Activated T-cell treated with anti-CD3 and anti-CD28 coated beads for 48 hours (primary cell): Measurements from ENCODE around the gene LRP1B.

Source experiments
- DNase-seq: peaks from one replicate; pipeline ENCODE4 v3.0.0-alpha.2; 2020; ENCODE audit warnings: low read depth

LRP1B gene

DNA sequence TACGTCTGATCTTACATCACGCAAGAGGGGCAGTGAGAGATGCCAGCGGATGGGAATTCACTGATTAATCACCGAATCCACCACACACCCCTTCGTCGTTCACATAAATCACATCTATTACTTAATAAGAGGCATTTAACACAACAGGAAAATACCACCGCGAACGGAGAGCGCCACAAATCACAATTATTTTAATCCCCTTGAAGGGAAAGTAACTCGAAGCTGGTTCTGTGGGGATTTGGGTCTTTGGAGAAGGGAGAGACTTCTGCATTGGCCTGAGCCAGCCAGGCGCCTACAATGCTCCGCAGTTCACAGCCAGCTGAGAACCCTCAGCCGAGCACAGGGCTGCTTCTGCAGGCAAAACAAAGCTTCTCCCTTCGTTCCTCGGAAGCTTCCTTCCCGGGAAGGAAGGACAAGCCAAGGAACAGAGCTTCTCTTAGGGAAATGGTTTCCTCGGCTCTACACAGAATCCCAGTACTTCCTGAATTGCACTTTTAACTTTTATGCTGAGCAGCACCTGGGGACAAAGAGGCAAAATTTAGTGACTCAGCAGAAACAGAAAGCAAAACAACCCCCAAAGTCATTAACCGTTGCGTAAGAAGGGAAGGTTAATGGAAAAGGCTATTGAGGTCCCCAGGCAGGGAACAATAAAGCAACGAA lies at the start of gene LRP1B:
Gene LRP1B (minus strand): TSS at position 7 of the 660 bp plus-strand sequence. CDS start 287 bp downstream, outside the sequence.
- no peak for DNase-seq

GRCh38 chr2:142179686-142180085 lies 48.9 kb upstream of the LRP1B start:
- no peak for DNase-seq

DNA sequence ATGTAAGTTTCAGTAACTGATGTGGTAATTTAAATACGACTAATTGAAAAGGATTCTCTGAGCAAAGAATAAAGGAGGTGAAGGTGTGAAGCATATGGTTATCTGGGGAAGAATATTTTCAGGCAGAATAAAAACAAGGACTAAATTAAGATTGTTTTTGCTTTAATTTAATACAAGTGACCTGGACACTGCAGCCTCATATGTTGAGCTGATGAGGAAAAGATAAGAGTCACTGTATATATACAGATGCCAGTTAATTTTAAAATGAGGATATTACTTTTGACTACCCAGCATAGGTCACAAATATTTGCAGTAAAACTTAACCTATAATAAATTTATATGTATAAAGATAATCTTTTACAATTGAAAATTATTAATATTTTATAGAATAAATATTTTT lies 47.8 kb upstream of the LRP1B start:
- no peak for DNase-seq

- DNase-seq, result no peak
Observed at GRCh38 chr2:142176941-142177340, 46.1 kb upstream of the LRP1B start.

- DNase-seq, result no peak
Observed at GRCh38 chr2:142175813-142176338, 45.1 kb upstream of the LRP1B start.

- no peak for DNase-seq
Observed at GRCh38 chr2:142174176-142174575, 43.4 kb upstream of the LRP1B start.

DNA sequence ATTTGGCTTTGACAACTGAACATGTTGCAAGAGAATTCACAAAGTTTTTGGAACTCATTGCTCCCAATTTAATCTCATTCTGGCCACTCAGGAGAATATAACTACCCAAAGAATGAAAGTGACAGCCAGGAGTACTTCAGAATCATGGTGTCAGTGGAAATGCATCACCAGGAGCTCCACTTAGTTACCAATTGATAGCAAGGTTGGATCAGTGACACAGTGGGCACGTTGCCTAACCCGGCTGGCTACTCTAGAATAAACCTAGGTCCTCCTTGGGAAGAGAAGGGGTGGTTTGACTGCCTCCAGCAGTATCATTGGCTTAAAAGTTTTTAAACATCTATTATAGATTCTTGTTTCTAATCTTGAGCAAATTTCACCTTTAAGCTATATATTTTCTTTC lies 40.0 kb upstream of the LRP1B start:
- no peak for DNase-seq

DNA sequence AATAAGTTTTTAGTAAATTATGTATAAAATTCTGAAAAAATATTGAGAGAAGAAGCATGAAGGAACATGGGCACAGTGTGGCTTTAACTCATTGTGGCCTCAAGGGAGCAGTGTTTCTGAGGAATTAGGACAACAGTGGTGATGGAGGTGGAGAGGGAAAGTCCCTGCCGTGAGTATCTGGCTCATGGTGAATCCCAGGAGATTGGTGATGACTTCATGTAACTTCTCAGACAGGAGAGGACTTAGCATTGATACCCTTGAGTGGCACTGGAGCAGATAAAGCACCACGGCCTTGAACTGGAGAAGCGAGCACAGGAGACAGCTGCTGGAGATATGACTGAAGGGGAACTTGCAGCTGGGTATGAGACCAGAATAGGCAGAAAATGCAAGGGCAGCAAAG lies 35.0 kb upstream of the LRP1B start:
- no peak for DNase-seq

DNA sequence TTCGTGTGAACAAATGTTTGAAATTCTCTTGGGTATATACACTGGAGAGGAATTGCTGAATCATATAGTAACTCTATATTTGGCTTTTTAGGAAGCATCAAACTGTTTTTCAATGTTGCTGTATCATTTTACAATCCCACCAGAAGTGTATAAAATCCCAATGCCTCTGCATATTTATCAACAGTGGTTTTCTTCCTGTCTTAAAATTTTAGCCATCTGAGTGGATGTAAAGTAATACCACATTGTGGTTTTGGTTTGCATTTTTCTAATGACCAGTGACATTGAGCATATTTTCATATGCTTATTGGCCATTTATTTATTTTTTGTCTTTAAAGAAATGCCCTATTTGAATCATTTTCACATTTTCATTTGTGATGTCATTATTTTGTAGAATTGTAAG lies 22.8 kb upstream of the LRP1B start:
- DNase-seq, result no peak

GRCh38 chr2:142150453-142150852 lies 19.6 kb upstream of the LRP1B start:
- DNase-seq, result no peak

DNA sequence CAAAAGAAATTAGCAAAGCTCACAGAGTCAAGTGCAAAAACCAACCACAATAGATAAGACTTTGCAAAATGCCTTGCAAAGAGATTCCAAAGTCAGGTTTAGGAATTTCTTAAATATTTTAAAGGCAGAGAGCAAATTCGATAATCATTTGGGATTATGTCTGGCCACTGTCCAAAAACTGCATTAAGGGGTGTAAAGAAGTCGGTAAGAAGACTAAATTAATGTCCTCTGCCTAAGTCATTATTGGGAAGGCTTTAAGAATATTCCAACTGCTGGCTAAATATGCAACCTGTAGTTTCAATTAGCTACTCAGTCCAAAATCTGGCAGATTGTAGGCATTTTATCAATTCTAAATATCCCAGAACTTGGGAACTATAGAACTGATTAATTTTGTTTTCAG lies 13.7 kb upstream of the LRP1B start:
- no peak for DNase-seq

GRCh38 chr2:142142595-142142994 lies 11.8 kb upstream of the LRP1B start:
- no peak for DNase-seq

DNA sequence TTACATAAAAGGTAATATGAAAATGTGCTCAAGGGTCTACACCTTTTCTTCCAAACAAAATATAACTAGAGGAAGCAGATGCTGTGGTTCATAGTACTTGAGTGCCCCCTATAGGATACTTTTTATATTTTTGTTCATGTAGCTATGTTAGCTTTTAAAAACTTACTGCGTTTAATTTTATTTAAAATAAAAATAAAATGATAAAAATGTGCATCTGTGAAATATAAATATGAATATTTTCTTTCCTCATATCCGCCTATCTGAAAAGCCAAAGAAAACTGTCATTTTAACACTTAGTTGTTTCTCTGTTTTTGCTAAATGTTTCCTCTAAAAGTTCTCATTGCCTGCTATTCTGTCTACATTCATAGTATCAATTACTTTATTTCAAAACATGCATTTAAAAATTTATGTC lies 9.6 kb upstream of the LRP1B start:
- no peak for DNase-seq

GRCh38 chr2:142139384-142139783 lies 8.6 kb upstream of the LRP1B start:
- no peak for DNase-seq

GRCh38 chr2:142136571-142136970 lies 5.8 kb upstream of the LRP1B start:
- DNase-seq, result no peak

- no peak for DNase-seq
Observed at GRCh38 chr2:142134911-142135310, 4.1 kb upstream of the LRP1B start.

- DNase-seq, result no peak
Observed at GRCh38 chr2:142130111-142131009, 456 bp downstream of the LRP1B start.

DNA sequence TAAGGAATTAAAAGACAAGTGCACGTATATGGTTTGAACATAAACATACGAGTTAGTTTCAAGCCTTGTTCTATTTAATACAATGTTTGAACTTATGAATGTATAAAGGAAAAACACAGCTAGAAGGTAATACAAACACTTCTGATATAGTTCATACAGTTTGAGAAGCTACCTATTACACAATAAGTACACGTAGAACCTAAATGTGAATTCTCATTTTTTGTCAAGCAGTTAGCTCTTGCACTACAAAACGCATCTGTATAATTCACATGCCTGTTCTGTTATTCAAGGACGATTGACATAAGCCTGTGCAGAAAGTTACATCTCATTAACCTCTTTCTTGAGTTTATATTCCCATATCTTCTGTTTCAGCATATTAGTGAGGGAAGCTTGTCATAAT lies 2.7 kb downstream of the LRP1B start:
- DNase-seq, result no peak

DNA sequence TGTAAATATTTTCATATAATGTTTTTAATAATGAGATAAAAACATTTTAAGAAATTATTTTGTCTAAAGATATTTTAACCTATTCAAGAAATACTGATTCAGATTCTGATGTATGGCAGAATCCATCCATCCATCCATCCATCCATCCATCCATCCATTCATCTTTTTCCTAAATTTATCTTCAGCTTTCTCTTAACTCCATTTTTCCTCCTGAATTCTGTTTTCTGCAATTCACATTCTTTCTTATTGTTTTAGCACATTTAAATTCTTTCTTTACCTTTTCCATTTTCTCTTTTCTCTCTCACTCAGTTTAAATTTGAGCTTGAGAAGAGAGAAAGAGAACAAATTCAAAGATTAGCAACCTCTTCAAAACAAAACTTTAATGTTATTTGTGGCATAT lies 3.6 kb downstream of the LRP1B start:
- no peak for DNase-seq

GRCh38 chr2:142124706-142125105 lies 6.1 kb downstream of the LRP1B start:
- DNase-seq, result no peak

GRCh38 chr2:142119347-142119746 lies 11.5 kb downstream of the LRP1B start:
- no peak for DNase-seq

DNA sequence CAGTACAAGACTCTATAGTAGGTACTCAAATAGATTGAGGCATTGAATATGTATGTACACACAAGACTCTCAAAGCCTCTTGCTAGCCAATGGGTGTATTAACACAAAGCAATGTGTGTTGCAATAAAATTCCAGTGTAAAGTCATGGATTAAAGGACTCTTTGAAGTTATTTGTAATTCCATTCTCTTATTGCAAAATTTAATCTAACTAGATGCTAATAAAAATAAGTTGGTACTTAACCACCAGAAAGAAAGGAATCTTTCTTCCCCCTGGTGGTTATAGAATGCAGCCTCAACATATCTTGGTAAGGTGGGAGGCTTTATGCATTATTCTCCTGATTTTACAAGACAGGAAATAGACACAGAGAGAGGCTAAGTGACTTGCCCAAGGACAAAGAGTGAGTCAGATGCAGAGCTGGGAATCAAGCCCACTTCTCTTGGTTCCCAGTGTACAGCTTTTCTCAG lies 18.0 kb downstream of the LRP1B start:
- DNase-seq, result no peak

DNA sequence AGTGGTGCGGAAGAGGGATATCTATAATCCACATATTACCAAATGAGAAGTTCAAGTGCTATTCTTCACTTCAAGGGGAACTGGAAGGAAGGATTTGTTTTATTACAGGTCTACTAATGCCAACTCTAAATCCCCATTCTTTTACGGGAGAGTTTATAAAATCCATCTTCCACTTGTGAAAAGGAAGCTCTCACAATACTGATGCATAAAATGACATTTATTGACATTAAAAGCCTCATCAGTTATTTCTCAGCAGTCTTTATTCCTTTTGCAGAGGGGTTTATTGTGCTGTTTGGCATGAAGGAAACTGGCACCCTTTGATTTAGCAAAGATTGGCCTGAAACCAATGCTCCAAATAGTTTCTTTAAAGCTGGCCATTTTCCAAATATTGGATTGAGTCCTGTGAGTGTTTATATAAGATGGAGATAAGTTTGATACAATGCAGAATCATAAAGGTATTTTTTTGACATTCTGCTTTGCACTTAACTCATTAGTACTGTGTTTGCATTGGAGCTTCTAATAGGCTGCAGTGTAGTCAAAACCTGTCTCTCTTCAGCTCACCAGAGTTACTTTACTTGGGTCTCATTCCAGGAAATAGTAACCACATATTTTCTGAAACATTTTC lies 26.6 kb downstream of the LRP1B start:
- no peak for DNase-seq
